GM15510 (cell line): Measurements from ENCODE around the gene CFAP100.

ENCODE experiments used
- POLR2A ChIP-seq: IDR thresholded peaks from 3 replicates; pipeline ENCODE4 v1.6.1; 2011; ENCODE audit warnings: borderline replicate concordance; ENCODE audit not compliant: insufficient read length; ENCODE audit errors: extremely low read depth

CFAP100 gene

DNA sequence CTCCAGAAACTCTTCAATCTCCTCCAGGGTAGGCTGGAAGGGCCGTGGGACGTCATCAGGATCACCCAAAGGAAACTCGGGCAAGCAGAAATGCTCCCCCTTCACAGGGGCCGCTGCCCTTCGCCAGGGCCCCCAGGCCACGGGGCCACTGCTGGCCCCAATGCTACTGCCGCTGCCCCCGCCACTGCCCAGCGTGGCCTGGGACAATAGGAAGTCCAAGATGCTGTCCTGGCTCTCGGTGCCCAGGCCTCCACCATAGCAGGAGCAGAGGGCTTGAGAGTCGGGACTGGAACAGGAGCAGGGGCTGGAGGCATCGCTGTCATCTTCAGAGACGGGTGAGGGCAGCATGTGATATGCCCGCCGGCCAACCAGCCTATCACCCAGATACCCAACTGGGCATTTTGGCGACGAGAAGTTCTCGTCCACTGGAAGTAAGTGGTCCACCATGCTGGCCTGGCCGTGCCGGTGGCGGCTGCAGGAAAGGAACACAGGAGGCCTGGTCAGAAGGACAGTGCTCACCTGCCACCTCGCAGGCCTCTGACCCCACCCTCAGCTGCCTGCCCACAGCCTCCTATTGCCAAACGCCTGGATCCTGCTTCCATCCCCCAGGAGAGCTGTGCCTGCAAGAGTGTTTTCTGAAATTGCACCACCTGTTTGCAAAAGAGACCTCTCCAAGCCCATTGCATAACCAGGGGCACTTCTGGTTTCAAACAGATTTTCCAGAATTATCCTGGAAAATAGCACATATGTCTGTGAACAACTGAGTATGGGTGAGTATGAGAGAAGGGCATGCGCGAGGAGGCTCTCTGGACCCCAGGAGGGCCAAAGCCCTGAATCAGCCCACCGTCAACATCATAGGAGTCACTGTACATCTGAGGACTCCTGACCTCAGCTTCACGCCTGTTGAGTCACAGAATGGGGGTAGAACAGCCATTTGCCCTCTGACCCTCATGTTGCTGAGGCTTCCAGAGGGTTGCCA is 41.9 kb upstream of the CFAP100 start:
- no peak for TF ChIP-seq POLR2A

DNA sequence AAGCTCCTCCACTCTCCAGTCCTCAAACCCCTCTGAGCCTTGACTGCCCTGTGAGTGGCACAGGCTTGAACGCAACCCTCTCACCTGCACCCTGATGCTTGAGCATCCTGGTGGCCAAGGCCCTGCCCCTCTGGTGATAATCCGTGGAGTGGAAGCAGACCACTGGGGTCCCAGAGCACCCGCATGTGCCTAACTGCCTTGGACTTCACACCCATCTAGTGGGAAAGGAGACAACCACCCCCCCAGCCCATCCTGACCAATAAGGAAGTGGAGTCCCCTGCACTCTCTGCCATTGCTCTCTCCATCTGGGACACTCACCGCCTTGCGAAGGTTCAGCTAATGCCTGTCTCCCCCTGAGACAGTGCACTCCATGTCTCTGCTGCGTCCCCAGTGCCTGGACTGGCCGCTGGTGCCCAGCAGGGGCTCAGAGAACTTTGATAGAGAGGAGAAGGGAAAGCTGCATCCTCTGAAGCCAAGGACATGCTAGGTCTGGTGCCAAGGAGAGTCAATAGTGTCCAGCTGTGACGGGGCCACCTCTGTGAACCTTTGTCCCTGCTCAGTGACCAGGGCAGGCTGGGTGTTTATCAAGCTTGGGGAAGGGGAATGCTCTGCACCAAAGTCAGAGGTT is 40.9 kb upstream of the CFAP100 start:
- no peak for TF ChIP-seq POLR2A

DNA sequence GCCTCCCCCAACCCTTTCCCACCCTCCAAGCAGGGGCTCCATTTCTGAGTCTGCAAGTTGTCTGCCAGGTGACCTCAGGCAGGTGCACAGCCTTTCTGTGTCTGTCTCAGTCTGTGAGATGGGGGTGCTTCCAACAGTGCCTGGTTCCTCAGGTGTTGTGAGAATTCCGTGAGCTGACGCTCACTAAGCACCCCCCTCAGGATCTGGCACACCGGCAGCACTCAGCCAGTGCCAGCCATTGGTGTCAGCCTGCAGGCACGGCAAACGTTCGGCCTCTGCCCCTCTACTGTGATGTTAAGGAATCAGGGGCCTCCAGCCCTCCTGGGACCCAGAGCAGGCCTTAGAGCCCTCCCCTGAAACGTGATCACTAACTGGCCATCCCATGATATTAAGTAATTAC is 39.9 kb upstream of the CFAP100 start:
- TF ChIP-seq POLR2A = no peak

DNA sequence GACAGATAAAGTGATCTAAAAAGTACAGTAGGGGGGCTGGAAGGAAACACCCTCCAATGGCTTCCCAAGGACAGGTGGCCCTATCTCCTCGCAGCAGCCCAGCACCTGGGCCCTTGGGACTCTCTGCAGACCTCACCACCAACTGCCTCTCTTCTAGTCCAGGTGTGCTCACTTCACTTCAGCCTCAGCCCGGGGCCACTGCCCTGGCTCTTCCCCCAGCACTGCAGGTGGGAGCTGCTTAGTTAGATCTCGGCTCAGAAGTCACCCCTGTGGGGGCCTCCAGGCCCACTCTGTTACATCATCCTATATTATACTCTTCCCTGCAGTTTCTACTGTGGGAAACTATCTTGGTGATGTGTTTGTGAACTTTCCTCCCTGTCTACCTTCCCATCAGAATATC is 39.5 kb upstream of the CFAP100 start:
- TF ChIP-seq POLR2A = no peak

DNA sequence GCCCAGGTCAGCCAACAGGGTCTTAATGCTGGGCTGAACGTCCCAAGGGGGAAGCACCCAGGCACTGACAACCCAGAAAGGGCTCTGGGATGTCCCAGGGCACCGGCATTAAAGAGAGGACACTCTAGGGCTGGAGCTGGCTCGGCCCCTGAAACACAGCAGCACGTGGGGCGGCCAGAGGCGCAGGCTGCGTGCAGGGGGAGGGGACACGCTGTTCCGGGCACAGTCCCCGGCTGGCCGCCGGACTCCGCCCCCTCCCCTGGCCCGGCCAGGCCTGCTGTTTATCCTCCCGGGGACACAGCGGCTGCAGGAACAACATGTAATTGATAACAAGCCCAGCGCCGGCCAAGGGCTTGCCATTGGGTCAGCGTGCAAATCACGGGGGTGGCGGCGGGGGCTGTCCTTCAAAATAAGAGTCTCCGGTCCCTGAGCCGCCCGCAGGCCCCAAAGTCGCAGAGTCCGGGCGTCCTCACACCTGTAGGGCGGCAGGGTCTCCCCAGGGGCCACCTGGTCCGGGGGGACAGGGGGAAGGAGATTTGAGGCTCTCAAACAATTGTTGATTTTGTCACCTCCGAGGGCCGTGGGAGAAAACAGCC is 38.8 kb upstream of the CFAP100 start:
- no peak for TF ChIP-seq POLR2A

DNA sequence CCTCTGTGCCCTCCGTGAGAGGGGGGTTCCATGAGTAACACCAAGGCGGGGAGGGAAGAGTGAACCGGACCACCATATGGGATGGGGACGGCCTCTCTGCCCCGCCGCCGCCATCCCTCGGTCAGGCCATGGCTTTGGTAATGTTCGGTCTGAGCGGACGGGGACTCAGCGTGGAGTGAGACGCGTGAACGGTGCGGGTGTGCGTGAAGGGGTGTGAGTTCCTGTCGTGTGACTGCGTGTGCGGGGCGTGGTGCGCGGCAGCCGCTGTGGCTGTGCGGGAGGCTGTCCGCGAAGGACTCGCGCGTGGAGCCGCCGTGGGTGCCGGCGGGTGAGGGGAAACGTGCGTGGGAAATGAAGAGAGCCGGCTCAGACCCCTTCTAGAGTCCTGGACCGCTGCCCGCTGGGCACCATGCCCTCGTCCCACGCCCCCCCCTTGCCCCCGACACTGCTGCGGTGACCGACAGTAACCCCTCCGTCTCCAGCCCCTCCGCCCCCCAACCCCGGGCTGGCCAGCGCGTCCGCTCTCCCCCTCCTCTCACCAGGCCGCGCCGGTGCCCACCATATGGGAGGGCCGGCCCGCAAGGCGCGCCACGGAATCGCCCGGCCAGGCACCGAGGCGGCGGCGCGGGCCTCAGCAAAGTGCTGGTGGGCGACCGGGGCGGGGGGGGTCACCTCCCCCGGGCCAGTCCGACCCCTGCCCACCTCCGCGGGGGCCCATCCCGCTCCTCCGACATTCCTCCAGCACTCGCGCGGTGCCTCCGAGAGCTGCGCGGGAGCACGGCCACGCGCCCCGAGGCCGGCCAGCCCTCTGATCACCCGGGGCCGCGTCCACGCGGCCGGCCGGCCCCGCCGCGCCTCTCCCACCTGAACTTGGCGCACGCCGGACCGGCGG is 38.1 kb upstream of the CFAP100 start:
- no peak for TF ChIP-seq POLR2A

DNA sequence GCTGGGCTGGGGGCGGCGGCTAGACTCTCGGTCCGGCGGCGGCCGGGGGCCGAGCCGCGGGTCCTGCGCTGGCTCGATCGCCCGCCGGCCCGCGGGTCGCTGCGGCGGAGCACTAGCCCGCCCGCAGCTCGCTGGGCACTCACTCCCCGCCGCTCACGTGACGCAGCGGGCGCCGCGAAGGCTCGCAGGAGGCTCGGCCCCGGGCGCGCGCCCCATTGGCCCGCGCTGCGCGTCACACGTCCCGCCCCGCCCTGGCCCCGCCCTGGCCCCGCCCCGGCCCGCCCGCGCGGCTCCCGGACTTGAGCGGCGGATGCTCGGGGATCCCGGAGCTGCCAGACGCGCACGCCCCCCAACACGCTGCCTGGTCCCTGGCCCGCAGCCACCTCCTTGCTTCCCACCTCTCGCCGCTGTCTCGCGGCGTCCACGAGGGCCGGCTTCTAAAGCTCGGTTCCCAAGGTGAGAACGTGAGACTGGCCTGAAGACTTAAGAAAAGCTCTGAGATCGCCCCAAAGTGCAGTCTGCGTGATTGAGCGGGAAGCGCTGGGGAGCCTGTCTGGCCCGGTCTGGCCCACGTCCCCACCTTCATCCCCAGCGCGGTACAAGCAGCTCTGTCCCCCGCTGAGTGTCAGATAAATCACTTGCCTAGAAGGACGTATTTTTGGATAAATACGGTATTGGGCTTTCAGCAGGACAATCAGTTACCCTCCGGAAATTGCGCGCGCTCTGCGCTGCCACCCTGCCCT is 37.2 kb upstream of the CFAP100 start, which contains the start of gene KLF15:
TSS of gene KLF15 (minus strand) at position 114 of the 743 bp plus-strand sequence. CDS start 4,486 bp downstream, outside the sequence.
- no peak for TF ChIP-seq POLR2A

DNA sequence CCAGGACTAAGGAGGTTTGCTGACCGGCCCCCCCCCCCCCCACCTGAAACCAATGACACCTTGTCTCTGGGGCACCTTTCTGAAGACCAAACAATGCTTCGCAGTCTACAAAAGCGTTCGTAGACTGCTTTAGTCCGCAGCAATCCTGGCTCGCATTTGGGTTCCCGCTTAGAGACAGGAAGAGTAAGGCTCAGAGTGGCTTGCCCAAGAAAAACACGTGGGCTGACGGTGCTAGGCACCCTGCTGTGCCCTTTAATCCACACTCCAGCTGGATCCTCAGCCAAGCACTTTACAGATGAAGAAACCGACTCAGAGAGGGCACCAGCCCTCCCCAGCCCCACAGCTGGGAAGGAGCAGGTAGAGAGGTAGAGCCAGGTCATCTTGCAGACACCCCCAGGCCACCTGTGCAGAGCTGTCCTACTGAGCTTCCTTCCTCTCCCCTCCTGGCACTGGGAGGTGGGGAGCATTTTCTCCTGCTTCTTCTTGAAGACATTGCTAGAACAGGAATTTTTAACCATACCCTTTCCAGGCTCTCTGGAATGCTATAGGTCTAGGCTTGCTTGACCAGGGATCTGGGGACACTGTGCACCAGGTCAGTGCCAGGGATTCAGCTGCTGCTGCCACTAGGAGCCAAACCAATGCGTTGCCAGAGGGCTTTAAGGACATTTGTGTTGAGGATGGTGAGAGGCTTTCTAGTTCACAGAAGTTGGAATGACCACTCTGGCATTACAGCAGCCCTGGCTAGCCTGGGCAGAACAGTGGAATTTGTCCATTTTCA is 36.5 kb upstream of the CFAP100 start:
- TF ChIP-seq POLR2A = no peak

DNA sequence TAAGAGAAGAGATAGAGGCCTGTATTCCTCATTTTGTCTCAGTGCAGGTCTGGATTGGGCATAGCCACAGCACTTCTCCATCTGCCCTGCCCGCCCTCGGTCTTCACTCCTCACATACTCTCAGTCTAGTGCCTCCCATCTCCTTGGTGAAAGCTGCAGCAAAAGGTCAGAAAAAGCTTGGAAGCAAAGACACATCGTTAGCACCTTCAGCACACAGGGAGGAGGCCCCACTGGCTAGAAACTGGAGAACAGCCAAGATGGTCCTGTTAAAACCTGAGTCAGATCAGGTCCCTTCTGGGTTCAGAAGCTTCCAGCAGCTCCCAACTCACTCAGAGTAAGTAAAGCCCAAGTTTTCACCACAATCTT is 35.9 kb upstream of the CFAP100 start:
- no peak for TF ChIP-seq POLR2A

DNA sequence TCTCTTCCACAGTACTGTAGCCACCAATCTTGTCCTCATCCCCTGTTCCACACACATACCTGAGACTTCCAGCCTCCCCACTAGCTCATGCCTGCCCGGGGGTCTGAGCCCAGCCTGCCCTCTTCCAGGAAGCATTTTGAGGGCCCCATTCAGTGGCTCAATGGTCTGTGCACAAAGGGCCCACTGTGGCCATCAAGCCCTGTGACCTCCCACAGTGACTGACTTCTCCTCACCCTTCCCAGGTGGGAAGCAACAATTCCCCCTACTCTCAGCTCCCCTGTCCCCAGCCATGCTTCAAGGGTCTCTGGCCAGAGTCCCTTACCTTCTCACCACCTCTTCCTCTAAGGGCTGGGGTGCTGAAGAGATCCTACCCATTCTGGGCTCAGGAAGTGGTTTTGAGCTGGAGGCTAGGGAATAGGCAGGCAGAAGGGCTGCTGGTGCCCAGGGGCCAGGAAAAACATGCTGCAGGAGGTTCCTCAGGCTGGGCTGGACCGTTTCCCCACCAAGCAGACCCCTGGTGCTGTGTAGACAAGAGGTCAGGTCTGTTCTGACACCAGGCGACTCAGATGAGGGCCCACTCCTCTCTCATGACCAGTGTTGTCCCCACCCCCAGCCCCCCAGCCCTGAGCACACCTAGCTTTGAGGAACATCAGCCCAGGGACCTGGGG is 34.5 kb upstream of the CFAP100 start:
- TF ChIP-seq POLR2A = no peak

DNA sequence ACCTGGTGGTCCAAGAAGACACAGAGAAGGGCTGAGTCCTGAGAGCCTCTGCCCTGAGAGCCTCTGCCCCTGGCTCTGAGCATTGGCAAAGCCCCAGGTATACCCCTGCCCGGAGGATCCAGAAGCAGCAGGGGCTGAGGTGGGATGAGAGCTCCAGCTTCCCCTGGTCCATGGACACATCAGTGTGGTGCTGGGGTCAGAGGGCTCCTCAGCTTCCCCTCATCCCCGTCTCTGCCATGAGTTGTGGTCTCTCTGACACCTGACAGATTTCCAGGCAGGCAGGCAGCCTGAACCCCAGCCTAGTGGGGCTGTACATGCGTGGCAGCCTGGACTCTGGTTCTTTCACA is 34.0 kb upstream of the CFAP100 start:
- no peak for TF ChIP-seq POLR2A

DNA sequence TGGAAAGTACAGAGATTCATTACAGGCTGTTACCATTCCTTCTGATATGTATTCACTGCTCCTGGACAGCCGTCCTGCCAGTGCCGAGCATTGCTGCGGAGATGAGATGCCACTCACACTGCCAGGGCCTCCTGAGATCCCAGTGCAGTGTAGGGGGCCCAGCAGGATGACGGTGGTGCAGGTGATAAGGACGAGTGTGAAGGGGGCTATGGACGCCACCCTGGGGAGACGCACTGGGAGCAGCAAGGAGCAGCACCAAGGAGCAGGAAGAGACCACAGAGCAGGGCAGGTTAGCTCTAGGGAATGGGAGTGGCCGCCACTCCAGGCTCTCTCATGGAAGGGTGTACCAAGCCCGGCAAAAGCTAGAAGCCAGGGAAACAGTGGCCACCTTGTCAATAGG is 33.5 kb upstream of the CFAP100 start:
- TF ChIP-seq POLR2A = no peak
